GM21515 (cell line): Measurements from ENCODE around the gene PIK3CG.
"Not testable (repeated sequence)": the region's sequence is repeated elsewhere in the genome, so short reads cannot be mapped to it uniquely, and the experiment has no call there.

Experiments
- ATAC-seq: cut with Tn5 transposase; IDR thresholded peaks from one replicate; pipeline ENCODE4 v1.9.1; 2021; ENCODE audit not compliant: unreplicated experiment

The PIK3CG gene

GRCh38 chr7:106885652-106886051 is 20.6 kb downstream of the PIK3CG start:
- ATAC-seq: no peak

DNA sequence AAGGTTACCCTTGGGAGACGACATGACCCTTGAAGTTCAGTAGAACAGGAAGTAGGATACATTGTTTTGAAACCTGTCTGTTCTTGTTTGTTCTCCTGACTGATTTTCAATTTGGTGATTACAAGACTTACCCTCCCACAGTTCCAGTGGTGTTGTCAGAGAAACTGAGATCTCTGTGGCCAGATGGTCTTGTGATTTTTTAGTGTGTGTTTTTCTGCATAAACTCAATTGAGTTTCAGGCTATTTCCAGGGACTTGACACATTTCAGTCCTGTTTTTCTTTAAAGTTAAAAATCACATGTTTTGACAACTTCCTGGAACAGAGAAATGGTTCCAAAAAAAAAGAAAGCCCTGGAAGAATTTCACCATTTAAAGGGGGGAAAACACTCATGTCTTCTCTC is 22.3 kb downstream of the PIK3CG start:
- ATAC-seq: peak; percentile 69

- ATAC-seq: no peak
These were observed 23.1 kb downstream of the PIK3CG start for GRCh38 chr7:106888204-106888603.

GRCh38 chr7:106890952-106891351 is 25.9 kb downstream of the PIK3CG start:
- no peak for ATAC-seq

DNA sequence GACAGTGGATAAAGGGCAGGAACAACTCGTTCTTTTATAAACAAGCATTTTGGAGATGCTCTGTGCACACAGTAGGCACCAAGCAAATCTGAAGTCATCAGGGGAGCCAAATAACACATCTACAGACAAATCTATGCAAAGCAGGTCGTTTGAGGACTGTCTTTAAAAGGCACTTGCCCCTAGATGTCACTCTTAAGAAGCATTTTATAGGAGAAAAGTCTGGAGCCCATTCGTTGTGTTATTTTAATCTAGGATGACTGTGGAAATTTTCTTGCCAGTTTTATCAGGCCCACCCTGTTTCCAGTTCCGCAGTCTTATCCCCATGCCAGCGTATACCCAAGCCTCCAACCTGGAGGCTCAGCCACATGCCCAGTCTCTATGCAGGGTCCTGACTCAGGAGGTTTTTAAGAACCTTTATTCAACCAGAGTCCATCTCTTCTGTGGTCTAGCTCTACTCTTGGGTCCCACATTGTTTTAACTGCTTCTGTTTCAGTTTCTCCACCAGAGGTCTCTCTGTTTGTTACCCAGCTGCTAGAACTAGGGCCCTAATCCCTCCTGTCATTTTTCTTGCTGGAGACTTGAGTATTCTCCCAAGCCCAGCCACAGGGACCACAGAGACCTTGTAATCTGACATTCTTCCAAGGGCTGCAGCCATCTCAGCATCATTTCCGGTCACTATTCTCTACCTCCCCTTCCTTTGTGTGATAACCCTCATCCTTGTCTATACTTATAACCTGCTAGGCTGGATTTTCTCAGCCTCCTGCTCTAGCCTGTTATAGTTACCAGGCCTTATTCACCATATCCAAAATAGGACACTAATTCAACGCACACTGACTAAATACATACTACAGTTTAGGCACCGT is 26.7 kb downstream of the PIK3CG start:
- no peak for ATAC-seq

GRCh38 chr7:106893591-106893990 is 28.5 kb downstream of the PIK3CG start:
- ATAC-seq: no peak

DNA sequence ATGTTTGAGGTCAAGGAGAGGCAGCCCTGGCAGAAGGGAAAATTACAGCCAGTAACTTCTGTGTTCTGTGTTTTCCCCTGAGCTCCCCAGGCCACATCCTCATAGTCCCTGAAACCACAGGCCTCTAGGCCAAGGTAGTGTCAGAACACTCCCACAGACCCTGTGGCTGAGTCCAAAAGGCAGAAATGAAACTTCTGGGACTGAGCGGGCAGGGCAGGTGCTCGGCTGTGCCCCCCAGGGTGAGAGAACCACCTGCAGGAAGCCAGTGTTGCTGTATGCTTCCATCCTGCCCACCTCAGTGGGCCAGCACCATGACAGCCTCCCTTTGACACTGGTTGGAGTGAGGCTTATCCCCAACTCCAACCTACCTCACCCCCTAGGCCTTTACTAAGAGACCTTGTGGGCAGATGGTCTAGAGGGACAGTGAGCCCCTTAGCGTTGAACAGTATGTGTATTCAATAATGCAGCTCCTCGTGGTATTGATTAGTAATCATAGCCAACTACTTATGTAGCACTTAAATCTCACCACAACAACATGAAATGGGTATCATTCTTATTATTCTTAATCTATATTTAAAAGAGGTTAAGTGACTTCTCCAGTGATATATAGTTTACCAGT is 30.3 kb downstream of the PIK3CG start:
- peak; percentile 94 for ATAC-seq

DNA sequence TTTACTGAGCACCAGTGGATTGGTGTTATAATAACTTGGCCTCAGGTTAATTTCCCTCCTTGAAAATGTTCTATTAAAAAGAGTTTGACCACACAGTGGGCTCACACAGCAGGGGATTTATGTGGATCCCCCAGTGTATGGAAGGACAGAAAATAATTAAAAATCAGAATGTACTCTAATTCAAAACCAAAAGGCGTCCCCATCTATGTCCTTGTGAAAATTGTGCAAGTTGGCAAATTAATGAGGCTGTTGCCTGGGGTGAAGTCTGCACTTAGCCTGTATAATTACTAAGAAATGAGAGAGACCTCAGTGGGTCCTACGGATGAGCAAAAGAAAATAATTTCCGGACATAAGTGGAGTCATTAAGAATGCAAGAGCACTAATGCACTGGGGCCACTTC is 31.1 kb downstream of the PIK3CG start:
- no peak for ATAC-seq

DNA sequence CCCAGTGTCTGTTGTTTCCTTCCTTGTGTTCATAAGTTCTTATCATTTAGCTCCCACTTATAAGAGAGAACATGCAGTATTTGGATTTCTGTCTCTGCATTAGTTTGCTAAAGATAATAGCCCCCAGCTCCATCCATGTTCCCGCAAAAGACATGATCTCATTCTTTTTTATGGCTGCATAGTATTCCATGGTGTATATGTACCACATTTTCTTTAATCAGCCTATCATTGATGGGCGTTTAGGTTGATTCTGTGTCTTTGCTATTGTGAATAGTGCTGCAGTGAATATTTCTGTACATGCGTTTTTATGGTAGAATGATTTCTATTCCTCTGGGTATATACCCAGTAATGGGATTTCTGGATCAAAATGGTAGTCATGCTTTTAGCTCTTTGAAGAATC is 32.5 kb downstream of the PIK3CG start:
- not testable (repeated sequence) for ATAC-seq

- not testable (repeated sequence) for ATAC-seq
These were observed 33.9 kb downstream of the PIK3CG start for GRCh38 chr7:106898967-106899366.

DNA sequence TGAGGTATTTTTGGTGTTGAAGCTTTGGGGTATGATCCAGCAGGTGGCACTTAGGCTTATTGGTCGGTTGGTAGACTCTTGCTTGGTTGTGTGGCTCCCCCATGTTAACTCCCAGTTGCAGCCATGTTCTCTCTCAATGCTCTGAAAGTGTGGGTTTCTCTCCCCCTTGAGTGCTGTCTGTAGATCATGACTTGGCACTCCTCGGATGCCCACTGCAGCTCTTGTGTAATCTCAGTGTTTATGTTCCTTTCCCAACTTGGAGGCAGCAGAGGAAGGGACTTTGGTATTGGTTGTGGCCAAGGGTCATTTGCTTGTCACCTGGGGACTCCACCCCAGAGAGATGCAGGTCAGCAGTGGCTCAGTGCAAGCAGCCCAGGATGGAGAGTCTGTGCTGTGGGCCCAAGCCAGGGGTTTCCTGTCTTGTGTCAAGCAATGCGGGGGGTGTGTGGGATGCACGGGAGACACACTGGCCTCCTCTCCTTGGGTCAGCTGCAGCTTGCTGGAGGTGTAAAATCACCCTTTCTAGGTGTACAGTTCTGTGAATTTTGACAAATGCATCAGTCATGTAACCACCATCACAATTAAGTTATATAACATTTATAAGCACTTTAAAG is 36.9 kb downstream of the PIK3CG start:
- no peak for ATAC-seq

GRCh38 chr7:106905734-106906133 is 40.7 kb downstream of the PIK3CG start:
- ATAC-seq: no peak

GRCh38 chr7:106911959-106912358 is 46.9 kb downstream of the PIK3CG start:
- ATAC-seq: no peak

GRCh38 chr7:106914018-106914607 is 49.0 kb downstream of the PIK3CG start:
- no peak for ATAC-seq

DNA sequence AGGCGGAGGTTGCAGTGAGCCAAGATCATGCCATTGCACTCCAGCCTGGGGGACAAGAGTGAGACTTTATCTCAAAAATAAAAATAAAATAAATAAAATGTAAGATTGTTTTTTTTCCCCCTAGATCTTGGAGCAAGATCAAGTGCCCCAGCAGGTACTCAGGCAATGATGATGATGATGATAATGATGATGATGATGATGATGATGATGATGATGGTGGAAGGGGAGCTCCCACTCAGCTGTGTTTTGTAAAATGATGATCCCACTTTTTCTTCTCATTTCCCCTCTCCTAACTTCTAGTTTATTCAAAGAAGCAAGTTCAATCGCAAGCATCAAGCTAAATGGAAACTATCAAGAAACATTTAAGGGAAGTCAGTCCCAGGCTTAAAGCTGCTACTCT is 50.3 kb downstream of the PIK3CG start:
- ATAC-seq: no peak

- peak; percentile 98 for ATAC-seq
These were observed 50.8 kb downstream of the PIK3CG start for GRCh38 chr7:106915873-106916272.

- no peak for ATAC-seq
These were observed 51.6 kb downstream of the PIK3CG start for GRCh38 chr7:106916679-106917078.

GRCh38 chr7:106918991-106919390 is 53.9 kb downstream of the PIK3CG start:
- ATAC-seq: no peak

DNA sequence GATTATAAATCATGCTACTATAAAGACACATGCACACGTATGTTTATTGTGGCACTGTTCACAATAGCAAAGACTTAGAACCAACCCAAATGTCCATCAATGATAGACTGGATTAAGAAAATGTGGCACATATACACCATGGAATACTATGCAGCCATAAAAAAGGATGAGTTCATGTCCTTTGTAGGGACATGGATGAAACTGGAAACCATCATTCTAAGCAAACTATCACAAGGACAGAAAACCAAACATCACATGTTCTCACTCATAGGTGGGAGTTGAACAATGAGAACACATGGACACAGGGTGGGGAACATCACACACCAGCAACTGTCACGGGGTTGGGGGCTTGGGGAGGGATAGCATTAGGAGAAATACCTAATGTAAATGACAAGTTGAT is 59.4 kb downstream of the PIK3CG start:
- not testable (repeated sequence) for ATAC-seq

GRCh38 chr7:106926892-106927291 is 61.8 kb downstream of the PIK3CG start:
- ATAC-seq: no peak

DNA sequence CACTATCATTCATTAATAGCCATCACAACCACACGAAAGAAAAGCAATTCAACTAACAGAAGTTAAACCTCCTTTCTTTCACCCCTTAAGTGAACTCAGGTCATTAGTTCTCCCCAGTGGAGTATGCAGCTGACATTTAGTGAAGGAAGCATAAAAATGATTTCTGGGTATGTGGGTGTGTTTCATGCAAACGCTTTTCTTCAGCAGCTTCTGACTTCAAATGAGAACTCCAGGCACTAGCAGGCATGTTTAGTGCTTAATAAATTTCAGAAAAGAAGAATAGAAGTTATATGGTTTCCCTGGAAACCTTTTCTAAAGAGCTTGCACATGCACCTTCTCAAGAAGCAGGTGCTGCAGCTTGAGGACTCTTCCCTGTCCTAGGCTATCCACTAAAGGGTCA is 62.5 kb downstream of the PIK3CG start:
- no peak for ATAC-seq

DNA sequence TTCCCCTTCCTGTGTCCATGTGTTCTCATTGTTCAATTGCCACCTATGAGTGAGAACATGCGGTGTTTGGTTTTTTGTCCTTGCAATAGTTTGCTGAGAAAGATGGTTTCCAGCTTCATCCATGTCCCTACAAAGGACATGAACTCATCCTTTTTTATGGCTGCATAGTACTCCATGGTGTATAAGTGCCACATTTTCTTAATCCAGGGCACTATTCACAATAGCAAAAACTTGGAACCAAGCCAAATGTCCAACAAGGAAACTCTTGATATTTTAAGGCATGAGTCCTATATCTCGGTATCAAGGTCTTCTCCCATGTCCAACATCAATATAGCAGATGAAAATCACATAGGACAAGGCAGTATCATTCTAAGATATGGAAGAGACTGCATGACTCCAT is 64.5 kb downstream of the PIK3CG start:
- not testable (repeated sequence) for ATAC-seq
